NK-92 (cell line): ENCODE results near the gene PITPNB.

Source experiments
- DNase-seq: peaks from one replicate; lab custom pipeline; 2025; ENCODE audit not compliant: unreplicated experiment; lab: John Stamatoyannopoulos, UW

The PITPNB gene

GRCh38 chr22:27863001-27863400, 56.1 kb downstream of the PITPNB start:
- DNase-seq = no peak

GRCh38 chr22:27859336-27859735, 59.7 kb downstream of the PITPNB start:
- DNase-seq = no peak

- no peak for DNase-seq
These were observed 60.4 kb downstream of the PITPNB start for GRCh38 chr22:27858626-27859025.

- DNase-seq = no peak
These were observed 61.6 kb downstream of the PITPNB start for GRCh38 chr22:27857443-27857842.

GRCh38 chr22:27856386-27856785, 62.7 kb downstream of the PITPNB start:
- DNase-seq = no peak

- DNase-seq = no peak
These were observed 65.6 kb downstream of the PITPNB start for GRCh38 chr22:27853424-27853823.

- DNase-seq = no peak
These were observed 66.9 kb downstream of the PITPNB start for GRCh38 chr22:27851974-27852746.

GRCh38 chr22:27850000-27850521, 69.0 kb downstream of the PITPNB start:
- DNase-seq = no peak

GRCh38 chr22:27848005-27848404, 71.1 kb downstream of the PITPNB start:
- no peak for DNase-seq

- no peak for DNase-seq
These were observed 72.1 kb downstream of the PITPNB start for GRCh38 chr22:27846910-27847309.

GRCh38 chr22:27846248-27846757, 72.8 kb downstream of the PITPNB start:
- no peak for DNase-seq

- DNase-seq = no peak
These were observed 73.4 kb downstream of the PITPNB start for GRCh38 chr22:27845644-27846043.

GRCh38 chr22:27844656-27845591, 74.1 kb downstream of the PITPNB start:
- DNase-seq = no peak

GRCh38 chr22:27844256-27844655, 74.8 kb downstream of the PITPNB start:
- DNase-seq = no peak

GRCh38 chr22:27843441-27843840, 75.6 kb downstream of the PITPNB start:
- no peak for DNase-seq

- DNase-seq = no peak
These were observed 76.2 kb downstream of the PITPNB start for GRCh38 chr22:27842669-27843431.

GRCh38 chr22:27842201-27842600, 76.9 kb downstream of the PITPNB start:
- DNase-seq = no peak

- DNase-seq = no peak
These were observed 78.6 kb downstream of the PITPNB start for GRCh38 chr22:27840436-27840835.

- no peak for DNase-seq
These were observed 79.9 kb downstream of the PITPNB start for GRCh38 chr22:27839057-27839660.

- no peak for DNase-seq
These were observed 82.9 kb downstream of the PITPNB start for GRCh38 chr22:27836181-27836580.
